Hepatocyte (in vitro differentiated cells): ENCODE results near the gene IL3RA.

Source experiments
- CTCF ChIP-seq: fragments of 200-600 bp; sonication (generic); IDR thresholded peaks from 2 replicates; pipeline ENCODE4 v1.5.1; 2016; ENCODE audit warnings: antibody characterized with exemption, mild to moderate bottlenecking; ENCODE audit not compliant: poor library complexity
- EZH2phosphoT487 ChIP-seq: fragments of 200-600 bp; sonication (generic); IDR thresholded peaks from one replicate; pipeline ENCODE4 v1.6.1; 2018; ENCODE audit warnings: antibody characterized with exemption, mild to moderate bottlenecking, low read depth, moderate library complexity; ENCODE audit not compliant: unreplicated experiment, severe bottlenecking

DNA sequence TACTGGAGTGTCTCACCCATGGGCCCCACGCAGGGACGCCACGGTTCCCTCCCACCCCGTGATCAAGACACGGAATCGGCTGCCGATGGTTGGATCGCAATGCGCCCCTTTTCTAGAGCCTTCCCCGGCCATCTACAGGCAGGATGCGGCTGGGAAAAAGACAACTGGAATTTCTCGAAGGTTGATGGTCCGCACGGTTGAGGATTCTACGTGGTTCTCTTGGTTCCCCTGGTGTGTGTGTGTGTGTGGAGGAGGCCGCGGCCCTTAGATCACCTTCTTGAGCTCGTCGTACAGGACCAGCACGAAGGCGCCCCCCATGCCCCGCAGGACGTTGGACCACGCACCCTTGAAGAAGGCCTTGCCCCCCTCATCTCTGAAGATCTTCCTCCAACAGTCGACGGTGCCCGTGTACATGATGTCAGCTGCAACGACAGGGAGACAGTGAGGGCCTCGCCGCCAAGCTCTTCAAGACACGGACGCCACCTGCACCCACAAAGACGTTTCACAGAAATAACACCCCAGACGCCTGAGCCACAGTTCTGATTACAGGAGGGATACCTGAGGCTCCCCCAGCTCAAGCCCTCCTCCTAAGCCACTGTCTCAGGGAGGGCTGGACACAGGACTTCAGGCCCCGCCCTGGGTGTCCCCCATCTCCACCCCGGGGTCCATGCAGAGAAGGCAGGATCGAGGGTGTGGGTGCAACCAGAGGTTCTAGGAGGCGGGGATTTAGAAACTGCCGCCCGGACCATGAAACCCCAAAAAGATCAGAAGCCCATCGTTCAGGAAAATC is 49.9 kb downstream of the IL3RA start:
- TF ChIP-seq EZH2phosphoT487 (no peak), CTCF (no peak)
